SK-N-SH (cell line): ENCODE measurements around the gene KIAA1549. TPM values are rescaled to one million over a fixed set of nuclear protein-coding genes. Genes with fewer than 3 reads are reported as not detected.
A peak's percentile ranks its signal among the peaks of the same experiment; 100 is the strongest.

ENCODE experiments used
- CTCF ChIA-PET: fragments of 300-600, 350-600 bp; formaldehyde crosslinking; extraction: SDS; loops from one replicate; lab custom pipeline; 2021; lab: Yijun Ruan, JAX
- POLR2A ChIA-PET: fragments of 350-600 bp; sonication (Branson Sonifier 250); formaldehyde crosslinking; extraction: SDS; loops from one replicate; lab custom pipeline; 2020; ENCODE audit warnings: antibody characterized with exemption, inconsistent platforms; lab: Yijun Ruan, JAX
- DNase-seq: peaks from one replicate; pipeline ENCODE4 v3.0.0; 2012
- H2AFZ ChIP-seq: fragments of 200-600 bp; sonication (generic); 2 replicates; pipeline ENCODE4 v1.8.1; 2016; ENCODE audit warnings: antibody characterized with exemption, mild to moderate bottlenecking, low read depth
- H3F3A ChIP-seq: fragments of 200-600 bp; sonication (generic); replicated peaks from 2 replicates; pipeline ENCODE3; 2016; ENCODE audit warnings: antibody characterized with exemption, mild to moderate bottlenecking; ENCODE audit not compliant: insufficient read depth
- H3K27ac ChIP-seq, 2 experiments: fragments of 200-500 bp in 1 of 2; fragments of 200-600 bp in 1 of 2; sonication (Bioruptor generic) in 1 of 2; sonication (generic), shearing (Covaris generic) in 1 of 2; 2 replicates each; pipeline versions ENCODE4 v1.5.1 to v1.6.1; 2014 to 2016; ENCODE audit warnings: low read depth in 2 of 2, inconsistent platforms in 1 of 2, low read length in 1 of 2, mild to moderate bottlenecking in 1 of 2, mixed read lengths in 1 of 2
- H3K27me3 ChIP-seq: fragments of 200-600 bp; sonication (generic), shearing (Covaris generic); 2 replicates; pipeline ENCODE4 v1.6.1; 2016; ENCODE audit warnings: mixed run types; ENCODE audit not compliant: insufficient read depth
- H3K36me3 ChIP-seq, 2 experiments: fragments of 200-500 bp in 1 of 2; fragments of 200-600 bp in 1 of 2; sonication (Bioruptor generic) in 1 of 2; sonication (generic) in 1 of 2; replicated peaks in 1 of 2; 2 replicates each; pipeline versions ENCODE3 to v1.5.1; 2014 to 2016; ENCODE audit warnings: low read length in 1 of 2, mild to moderate bottlenecking in 1 of 2; ENCODE audit not compliant: insufficient read depth in 2 of 2, control insufficient read depth in 1 of 2
- H3K4me1 ChIP-seq, 2 experiments: fragments of 200-500 bp in 1 of 2; fragments of 200-600 bp in 1 of 2; sonication (Bioruptor generic) in 1 of 2; sonication (generic), shearing (Covaris generic) in 1 of 2; 2 replicates each; pipeline versions ENCODE4 v1.5.1 to v1.6.1; 2014 to 2016; ENCODE audit warnings: low read depth in 1 of 2, low read length in 1 of 2, mixed run types in 1 of 2; ENCODE audit not compliant: insufficient read depth in 2 of 2, control insufficient read depth in 1 of 2
- H3K4me2 ChIP-seq: fragments of 200-600 bp; sonication (generic), shearing (Covaris generic); 2 replicates; pipeline ENCODE4 v1.6.1; 2017; ENCODE audit warnings: mixed run types
- H3K4me3 ChIP-seq, 2 experiments: fragments of 200-500 bp in 1 of 2; fragments of 200-600 bp in 1 of 2; sonication (Bioruptor generic) in 1 of 2; sonication (generic), shearing (Covaris generic) in 1 of 2; 2 replicates each; pipeline versions ENCODE4 v1.5.1 to v1.8.1; 2014 to 2016; ENCODE audit warnings: low read depth in 2 of 2, inconsistent platforms in 1 of 2, low read length in 1 of 2, mild to moderate bottlenecking in 1 of 2, mixed read lengths in 1 of 2, moderate library complexity in 1 of 2
- H3K79me2 ChIP-seq: fragments of 200-600 bp; sonication (generic); 2 replicates; pipeline ENCODE4 v1.8.1; 2017; ENCODE audit warnings: mild to moderate bottlenecking; ENCODE audit not compliant: insufficient read depth
- H3K9ac ChIP-seq: fragments of 200-600 bp; sonication (generic); 2 replicates; pipeline ENCODE4 v1.6.1; 2017; ENCODE audit warnings: mixed run types
- H3K9me2 ChIP-seq: fragments of 200-600 bp; sonication (generic); 2 replicates; pipeline ENCODE4 v1.6.1; 2017; ENCODE audit warnings: mixed run types
- H3K9me3 ChIP-seq: fragments of 200-600 bp; sonication (generic); 2 replicates; pipeline ENCODE4 v1.6.1; 2017; ENCODE audit warnings: mixed run types, mild to moderate bottlenecking, moderate library complexity
- H4K20me1 ChIP-seq: fragments of 200-600 bp; sonication (generic); 2 replicates; pipeline ENCODE4 v1.6.1; 2017; ENCODE audit warnings: mild to moderate bottlenecking, mixed run types; ENCODE audit not compliant: insufficient read depth
- EP300 ChIP-seq, 2 experiments: IDR thresholded peaks; 2 replicates each; pipeline versions ENCODE4 v1.4.0 to v1.6.1; 2012; ENCODE audit warnings: borderline replicate concordance in 1 of 2, low read depth in 1 of 2, low read length in 1 of 2
- EZH2phosphoT487 ChIP-seq: fragments of 200-600 bp; sonication (generic); IDR thresholded peaks from 2 replicates; pipeline ENCODE4 v1.6.1; 2017; ENCODE audit warnings: low read depth, mixed run types, mild to moderate bottlenecking, antibody characterized with exemption, moderate library complexity, borderline replicate concordance
- MXI1 ChIP-seq: IDR thresholded peaks from 2 replicates; pipeline ENCODE4 v1.6.1; 2012; ENCODE audit warnings: mild to moderate bottlenecking, low read depth, low read length, improper control_type of control experiment
- POLR2AphosphoS5 ChIP-seq: IDR thresholded peaks from 2 replicates; pipeline ENCODE4 v1.6.1; 2012; ENCODE audit warnings: low read depth, low read length
- RFX5 ChIP-seq: IDR thresholded peaks from 2 replicates; pipeline ENCODE4 v1.6.1; 2012; ENCODE audit warnings: mild to moderate bottlenecking, improper control_type of control experiment, low read length
- RXRA ChIP-seq: IDR thresholded peaks from 2 replicates; pipeline ENCODE4 v1.4.0; 2012; ENCODE audit warnings: low read depth, mild to moderate bottlenecking, borderline replicate concordance
- SMC3 ChIP-seq: IDR thresholded peaks from 2 replicates; pipeline ENCODE4 v1.6.1; 2012; ENCODE audit warnings: low read depth, low read length, improper control_type of control experiment
- TAF1 ChIP-seq: IDR thresholded peaks from 2 replicates; pipeline ENCODE4 v1.6.1; 2012; ENCODE audit warnings: low read depth, mild to moderate bottlenecking, low read length, moderate library complexity, borderline replicate concordance
- TCF12 ChIP-seq: IDR thresholded peaks from 2 replicates; pipeline ENCODE4 v1.4.0; 2012
- TEAD4 ChIP-seq: IDR thresholded peaks from 2 replicates; pipeline ENCODE4 v1.4.0; 2012; ENCODE audit warnings: mild to moderate bottlenecking, borderline replicate concordance; ENCODE audit not compliant: insufficient read depth
- YY1 ChIP-seq: IDR thresholded peaks from 2 replicates; pipeline ENCODE4 v1.4.0; 2012; ENCODE audit warnings: low read depth, mild to moderate bottlenecking
- WGBS: methylation state at CpG from one replicate; pipeline ENCODE4 v1.1.6; 2017; ENCODE audit warnings: low lambda C conversion rate; 5-methylcytosine and 5-hydroxymethylcytosine counted together
- polyA plus RNA-seq, 3 experiments: library from polyadenylated mRNA; depleted of rRNA; stranded (reverse); fragments of >200 nt; gene quantifications; 2 replicates each; pipeline ENCODE4 v1.2.3, GENCODE V29; 2012
- TF ChIP-seq, protein P1 (sequence below): IDR thresholded peaks from 2 replicates; pipeline ENCODE4 v1.4.0; 2012; ENCODE audit warnings: low read depth, borderline replicate concordance
- TF ChIP-seq, protein P2 (sequence below): IDR thresholded peaks from 2 replicates; pipeline ENCODE4 v1.4.0; 2012; ENCODE audit warnings: low read depth
- TF ChIP-seq, protein P3 (sequence below): IDR thresholded peaks from 2 replicates; pipeline ENCODE4; 2012
- TF ChIP-seq, protein P4 (sequence below): fragments of 200-600 bp; sonication (generic); IDR thresholded peaks from 2 replicates; pipeline ENCODE4 v1.6.1; 2017; ENCODE audit warnings: antibody characterized with exemption, mild to moderate bottlenecking, moderate library complexity

KIAA1549 gene
- polyA plus RNA-seq, 1 of the 3 experiments (the other 2 are of a cell fraction): 3.6 TPM

DNA sequence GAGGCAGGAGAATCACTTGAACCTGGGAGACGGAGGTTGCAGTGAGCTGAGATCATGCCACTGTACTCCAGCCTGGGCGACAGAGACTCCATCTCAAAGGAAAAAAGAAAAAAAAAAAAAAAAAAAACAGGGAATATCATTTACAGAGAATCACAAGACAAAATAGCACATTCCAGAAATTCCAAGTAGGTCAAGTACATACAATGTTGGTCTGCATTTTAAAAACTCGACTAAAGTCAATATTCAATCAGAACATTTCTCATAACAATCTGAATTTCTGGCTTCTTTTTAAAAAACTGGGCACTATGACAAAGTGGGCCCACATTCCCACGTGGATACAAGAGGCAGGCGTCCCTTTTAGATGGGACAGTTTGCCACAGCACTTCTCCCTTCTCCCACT, 41.9 kb upstream of the KIAA1549 start:
- peak overlapping the region in 1 of 2 experiments; percentile 2; a peak in 1 of 4 replicates for H3K27ac ChIP-seq
- H3K79me2 ChIP-seq: no peaks in the 10 kb centered on the region
- H3K36me3 ChIP-seq: peaks cover 58 to 73% of the 10 kb centered on the region in 2 experiments
- H2AFZ ChIP-seq: no peak overlapping the region
- CTCF ChIA-PET: interaction anchor here (11.3 kb wide), 1 partner anchor 53 kb away, joined by 140 read pairs; no protein-coding TSS in a partner anchor
- no peak overlapping the region for H3K4me3 ChIP-seq
- POLR2A ChIA-PET: no interaction called here
- no peaks in the 10 kb centered on the region for H4K20me1 ChIP-seq
- TF ChIP-seq EZH2phosphoT487 (no peak), TEAD4 (peak; percentile 27; the same call in 1 of the 2 replicates)
- H3K9me3 ChIP-seq: no peaks in the 10 kb centered on the region
- H3K4me2 ChIP-seq: 0 out of 2 replicates have a peak overlapping the region, but pooled peaks have one; percentile 1
- H3K4me1 ChIP-seq: peaks cover 0 to 3% of the 10 kb centered on the region in 2 experiments; a peak in 3 of 4 replicates
- H3K9me2 ChIP-seq: no peaks in the 10 kb centered on the region
- 93% methylated on average over 5 of the region's 5 CpGs for WGBS
- no peaks in the 10 kb centered on the region for H3K27me3 ChIP-seq
- H3K9ac ChIP-seq: no peak overlapping the region
- peaks cover 19% of the 10 kb centered on the region for H3F3A ChIP-seq
- no peak for DNase-seq

DNA sequence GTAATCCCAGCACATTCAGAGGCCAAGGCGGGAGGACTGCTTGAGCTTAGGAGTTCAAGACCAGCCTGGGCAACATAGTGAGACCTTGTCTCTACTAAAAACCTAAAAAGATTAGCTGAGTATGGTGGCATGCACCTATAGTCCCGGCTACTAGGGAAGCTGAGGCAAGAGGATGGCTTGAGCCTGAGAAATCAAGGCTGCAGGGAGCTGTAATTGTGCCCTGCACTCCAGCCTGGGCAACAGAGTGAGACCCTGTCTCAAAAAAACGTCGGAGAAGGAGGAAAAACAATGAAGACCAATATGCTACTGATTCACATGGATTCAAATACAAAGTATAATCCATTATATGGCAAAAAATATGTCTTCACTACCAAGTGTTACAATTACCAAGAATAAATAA, 41.1 kb upstream of the KIAA1549 start:
- H3K36me3 ChIP-seq: peaks cover 56 to 66% of the 10 kb centered on the region in 2 experiments
- no peak overlapping the region for H3K4me3 ChIP-seq
- no peaks in the 10 kb centered on the region for H3K9me3 ChIP-seq
- H2AFZ ChIP-seq: no peak overlapping the region
- peaks cover 19% of the 10 kb centered on the region for H3F3A ChIP-seq
- no peaks in the 10 kb centered on the region for H4K20me1 ChIP-seq
- WGBS: 93% methylated on average over 4 of the region's 4 CpGs
- no peaks in the 10 kb centered on the region for H3K9me2 ChIP-seq
- no peak overlapping the region for H3K27ac ChIP-seq
- H3K27me3 ChIP-seq: no peaks in the 10 kb centered on the region
- H3K9ac ChIP-seq: no peak overlapping the region
- ChIA-PET CTCF (interaction anchor here (1.2 to 11.3 kb wide), 3 partner anchors 54 to 136 kb away, joined by 3 to 140 read pairs (median 4); no protein-coding TSS in a partner anchor), POLR2A (no interaction called here)
- H3K4me2 ChIP-seq: no peak overlapping the region
- H3K4me1 ChIP-seq: peaks cover under 1 to 3% of the 10 kb centered on the region in 2 experiments; a peak in 3 of 4 replicates
- TF ChIP-seq TAF1 (no peak), RXRA (no peak), POLR2AphosphoS5 (no peak), EZH2phosphoT487 (no peak), TCF12 (no peak), RFX5 (no peak), SMC3 (no peak)
- no peaks in the 10 kb centered on the region for H3K79me2 ChIP-seq
- no peak for DNase-seq

DNA sequence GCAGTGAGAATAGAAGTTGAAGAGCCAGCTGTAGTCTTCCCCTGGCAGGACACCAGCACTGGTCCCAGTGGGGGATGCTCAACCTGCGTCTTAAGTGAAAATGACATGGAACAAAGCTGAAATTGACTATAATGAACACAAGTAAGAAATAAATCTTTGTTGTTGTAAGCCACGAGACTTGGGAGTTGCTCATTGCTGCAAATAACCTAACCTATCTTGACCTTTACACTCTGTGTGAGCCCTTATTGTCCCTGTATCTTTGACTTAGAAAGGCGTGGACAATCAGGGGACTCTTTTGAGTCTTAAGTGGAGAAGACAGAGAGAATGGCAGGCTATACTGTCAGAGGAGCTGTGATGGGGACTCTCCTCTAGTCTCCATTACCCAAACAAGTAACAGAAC, 37.7 kb upstream of the KIAA1549 start:
- Histone ChIP-seq H4K20me1 (no peaks in the 10 kb centered on the region), H2AFZ (no peak overlapping the region), H3K4me2 (no peak overlapping the region), H3K27ac (no peak overlapping the region), H3K79me2 (no peaks in the 10 kb centered on the region), H3K27me3 (no peaks in the 10 kb centered on the region), H3K9me3 (no peaks in the 10 kb centered on the region), H3K4me3 (no peak overlapping the region), H3K9me2 (no peaks in the 10 kb centered on the region), H3K4me1 (peaks cover 3% of the 10 kb centered on the region in 2 experiments; a peak in 3 of 4 replicates), H3K36me3 (peaks cover 27 to 42% of the 10 kb centered on the region in 2 experiments), H3F3A (peaks cover 17% of the 10 kb centered on the region), H3K9ac (no peak overlapping the region)
- CTCF ChIA-PET: interaction anchor here (0.9 to 11.3 kb wide), 9 partner anchors 13 to 132 kb away, joined by 3 to 140 read pairs (median 22); partner anchors contain the start of gene ZC3HAV1L
- no peak for DNase-seq
- 95% methylated on average over 3 of the region's 3 CpGs for WGBS
- POLR2A ChIA-PET: interaction anchor here (0.7 kb wide), 1 partner anchor 127 kb away, joined by 3 read pairs; no protein-coding TSS in a partner anchor
- TF ChIP-seq, protein P1, sequence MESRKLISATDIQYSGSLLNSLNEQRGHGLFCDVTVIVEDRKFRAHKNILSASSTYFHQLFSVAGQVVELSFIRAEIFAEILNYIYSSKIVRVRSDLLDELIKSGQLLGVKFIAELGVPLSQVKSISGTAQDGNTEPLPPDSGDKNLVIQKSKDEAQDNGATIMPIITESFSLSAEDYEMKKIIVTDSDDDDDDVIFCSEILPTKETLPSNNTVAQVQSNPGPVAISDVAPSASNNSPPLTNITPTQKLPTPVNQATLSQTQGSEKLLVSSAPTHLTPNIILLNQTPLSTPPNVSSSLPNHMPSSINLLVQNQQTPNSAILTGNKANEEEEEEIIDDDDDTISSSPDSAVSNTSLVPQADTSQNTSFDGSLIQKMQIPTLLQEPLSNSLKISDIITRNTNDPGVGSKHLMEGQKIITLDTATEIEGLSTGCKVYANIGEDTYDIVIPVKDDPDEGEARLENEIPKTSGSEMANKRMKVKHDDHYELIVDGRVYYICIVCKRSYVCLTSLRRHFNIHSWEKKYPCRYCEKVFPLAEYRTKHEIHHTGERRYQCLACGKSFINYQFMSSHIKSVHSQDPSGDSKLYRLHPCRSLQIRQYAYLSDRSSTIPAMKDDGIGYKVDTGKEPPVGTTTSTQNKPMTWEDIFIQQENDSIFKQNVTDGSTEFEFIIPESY: no peak
- TF ChIP-seq EP300 (IDR thresholded peaks at IDR 0.05; ENCODE audit: borderline replicate concordance in 1 of 2, low read depth in 1 of 2, low read length in 1 of 2): no peak
- TF ChIP-seq, protein P2, sequence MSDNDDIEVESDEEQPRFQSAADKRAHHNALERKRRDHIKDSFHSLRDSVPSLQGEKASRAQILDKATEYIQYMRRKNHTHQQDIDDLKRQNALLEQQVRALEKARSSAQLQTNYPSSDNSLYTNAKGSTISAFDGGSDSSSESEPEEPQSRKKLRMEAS: no peak
- TF ChIP-seq TCF12: no peak
- TF ChIP-seq, protein P3, sequence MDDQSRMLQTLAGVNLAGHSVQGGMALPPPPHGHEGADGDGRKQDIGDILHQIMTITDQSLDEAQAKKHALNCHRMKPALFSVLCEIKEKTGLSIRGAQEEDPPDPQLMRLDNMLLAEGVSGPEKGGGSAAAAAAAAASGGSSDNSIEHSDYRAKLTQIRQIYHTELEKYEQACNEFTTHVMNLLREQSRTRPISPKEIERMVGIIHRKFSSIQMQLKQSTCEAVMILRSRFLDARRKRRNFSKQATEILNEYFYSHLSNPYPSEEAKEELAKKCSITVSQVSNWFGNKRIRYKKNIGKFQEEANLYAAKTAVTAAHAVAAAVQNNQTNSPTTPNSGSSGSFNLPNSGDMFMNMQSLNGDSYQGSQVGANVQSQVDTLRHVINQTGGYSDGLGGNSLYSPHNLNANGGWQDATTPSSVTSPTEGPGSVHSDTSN: no peak
- TF ChIP-seq, protein P4, sequence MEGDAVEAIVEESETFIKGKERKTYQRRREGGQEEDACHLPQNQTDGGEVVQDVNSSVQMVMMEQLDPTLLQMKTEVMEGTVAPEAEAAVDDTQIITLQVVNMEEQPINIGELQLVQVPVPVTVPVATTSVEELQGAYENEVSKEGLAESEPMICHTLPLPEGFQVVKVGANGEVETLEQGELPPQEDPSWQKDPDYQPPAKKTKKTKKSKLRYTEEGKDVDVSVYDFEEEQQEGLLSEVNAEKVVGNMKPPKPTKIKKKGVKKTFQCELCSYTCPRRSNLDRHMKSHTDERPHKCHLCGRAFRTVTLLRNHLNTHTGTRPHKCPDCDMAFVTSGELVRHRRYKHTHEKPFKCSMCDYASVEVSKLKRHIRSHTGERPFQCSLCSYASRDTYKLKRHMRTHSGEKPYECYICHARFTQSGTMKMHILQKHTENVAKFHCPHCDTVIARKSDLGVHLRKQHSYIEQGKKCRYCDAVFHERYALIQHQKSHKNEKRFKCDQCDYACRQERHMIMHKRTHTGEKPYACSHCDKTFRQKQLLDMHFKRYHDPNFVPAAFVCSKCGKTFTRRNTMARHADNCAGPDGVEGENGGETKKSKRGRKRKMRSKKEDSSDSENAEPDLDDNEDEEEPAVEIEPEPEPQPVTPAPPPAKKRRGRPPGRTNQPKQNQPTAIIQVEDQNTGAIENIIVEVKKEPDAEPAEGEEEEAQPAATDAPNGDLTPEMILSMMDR: no peak
- TF ChIP-seq RXRA: no peak
- no peak for TF ChIP-seq YY1
- TF ChIP-seq RFX5: no peak
- TF ChIP-seq MXI1: no peak
